Central memory CD8-positive, alpha-beta T cell (primary cell): Measurements from ENCODE around the gene RPS8.
"Not testable (repeated sequence)": the region's sequence is repeated elsewhere in the genome, so short reads cannot be mapped to it uniquely, and the experiment has no call there.

ENCODE experiments used
- ATAC-seq: fragments of 150-1000 bp; cut with Tn5 transposase; replicated peaks from 2 replicates; pipeline ENCODE4 v1.10.0; 2022; ENCODE audit warnings: mild to moderate bottlenecking, moderate FRiP score, moderate number of reproducible peaks; ENCODE audit not compliant: poor library complexity, severe bottlenecking; ENCODE audit errors: extremely low read depth
- DNase-seq, 2 donors: peaks; one replicate each; pipeline ENCODE4 v3.0.0; 2021; ENCODE audit warnings: low spot score in 2 of 2
- H3K27ac Mint-ChIP-seq: one replicate; pipeline ENCODE4 v1.8.0; 2022; ENCODE audit warnings: low read depth, mild to moderate bottlenecking, moderate library complexity, mixed read lengths
- H3K27me3 Mint-ChIP-seq: one replicate; pipeline ENCODE4 v1.8.0; 2022; ENCODE audit warnings: mixed read lengths
- H3K36me3 Mint-ChIP-seq: one replicate; pipeline ENCODE4 v1.8.0; 2022; ENCODE audit warnings: mild to moderate bottlenecking, moderate library complexity, mixed read lengths; ENCODE audit not compliant: insufficient read depth
- H3K4me1 Mint-ChIP-seq: one replicate; pipeline ENCODE4 v1.8.0; 2022; ENCODE audit warnings: mixed read lengths
- H3K4me3 Mint-ChIP-seq: one replicate; pipeline ENCODE4 v1.8.0; 2022; ENCODE audit warnings: mild to moderate bottlenecking, moderate library complexity, mixed read lengths
- H3K9me3 Mint-ChIP-seq: one replicate; pipeline ENCODE4 v1.8.0; 2022; ENCODE audit warnings: mixed read lengths

The RPS8 gene

DNA sequence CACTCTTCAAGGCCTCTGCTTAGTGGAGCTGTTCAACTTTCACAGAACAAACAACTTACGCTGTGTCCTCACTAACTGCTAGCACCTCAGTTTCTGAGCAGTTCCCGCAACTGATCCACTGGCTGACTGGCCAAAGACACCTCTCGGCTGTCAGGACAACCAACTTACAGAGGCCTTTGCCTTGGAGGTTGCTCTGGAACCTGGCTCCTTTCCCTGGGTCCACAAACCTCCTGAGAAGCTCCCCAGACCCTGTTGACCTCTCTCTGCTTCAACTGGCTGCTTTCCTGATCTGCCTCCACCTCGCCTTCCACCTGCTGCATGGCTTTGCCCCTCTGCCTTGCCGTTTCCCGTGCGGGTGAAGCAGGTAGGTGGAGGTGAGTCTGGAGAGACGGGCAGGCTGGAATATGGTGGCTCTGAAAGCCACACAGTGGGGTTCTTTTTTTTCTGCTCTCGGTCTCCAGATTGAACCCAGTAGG, 45.9 kb downstream of the RPS8 start:
- H3K9me3 Mint-ChIP-seq: no peaks in the 10 kb centered on the region
- H3K27me3 Mint-ChIP-seq: no peaks in the 10 kb centered on the region
- H3K4me3 Mint-ChIP-seq: peak overlapping the region; percentile 92
- H3K36me3 Mint-ChIP-seq: peaks cover 17% of the 10 kb centered on the region
- peak overlapping the region; percentile 100 for H3K27ac Mint-ChIP-seq
- DNase-seq: no peak
- H3K4me1 Mint-ChIP-seq: peaks cover 43% of the 10 kb centered on the region
- no peak for ATAC-seq

DNA sequence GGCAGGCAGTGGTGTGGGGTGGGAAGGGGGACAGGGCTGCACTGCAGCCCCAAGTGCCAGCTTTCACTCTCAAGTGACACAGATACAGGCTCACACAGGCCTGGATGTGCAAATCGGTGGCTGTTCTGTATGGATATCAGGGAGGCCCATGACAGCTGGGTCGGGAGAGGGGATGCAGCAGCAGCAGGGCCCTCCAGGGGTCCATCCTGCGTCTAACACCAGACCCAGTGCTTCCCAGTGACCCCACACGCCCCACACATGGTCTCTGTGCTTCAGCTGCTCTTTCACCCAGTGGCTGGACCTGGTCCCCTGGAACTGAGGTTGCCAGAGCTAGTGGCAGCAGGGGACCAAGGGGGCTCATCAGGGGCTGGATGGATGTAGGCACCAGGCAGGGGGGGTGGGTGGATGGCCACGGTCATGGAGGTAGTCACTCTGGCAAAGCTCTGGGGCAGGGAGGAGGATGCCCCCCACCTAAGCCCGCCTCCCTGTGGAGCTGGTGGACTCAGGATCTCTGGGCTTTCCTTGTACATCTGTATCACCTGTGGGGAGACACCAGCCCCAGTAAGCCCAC, 46.9 kb downstream of the RPS8 start:
- Mint-ChIP-seq H3K4me1 (peaks cover 42% of the 10 kb centered on the region), H3K27ac (no peak overlapping the region), H3K9me3 (no peaks in the 10 kb centered on the region), H3K27me3 (no peaks in the 10 kb centered on the region), H3K4me3 (no peak overlapping the region), H3K36me3 (peaks cover 17% of the 10 kb centered on the region)
- DNase-seq (no peak), ATAC-seq (no peak)

DNA sequence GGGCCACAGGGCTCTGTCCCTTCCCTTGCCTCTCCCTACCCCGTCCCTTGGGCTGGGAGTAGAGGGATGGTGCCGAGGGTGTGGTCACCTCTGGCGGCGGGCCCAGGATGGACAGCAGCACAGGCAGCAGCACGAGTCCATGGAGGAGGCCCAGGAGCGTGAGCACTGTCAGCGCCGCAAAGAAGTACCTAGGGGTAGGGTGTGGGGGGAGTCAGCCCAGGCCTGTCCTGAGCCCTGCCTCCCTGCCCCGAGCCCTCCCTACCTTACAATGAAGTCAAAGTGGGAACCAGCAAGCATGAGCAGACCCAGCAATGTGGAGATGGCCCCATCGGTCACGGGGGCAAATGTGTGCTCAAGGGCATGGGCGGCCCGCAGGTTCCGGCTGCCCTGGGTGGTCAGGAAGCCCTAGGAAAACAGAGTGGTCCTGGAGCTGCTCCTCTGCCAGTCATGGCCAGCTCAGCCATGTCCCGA, 47.7 kb downstream of the RPS8 start:
- no peak for ATAC-seq
- no peak for DNase-seq
- peaks cover 17% of the 10 kb centered on the region for H3K36me3 Mint-ChIP-seq
- H3K27me3 Mint-ChIP-seq: no peaks in the 10 kb centered on the region
- H3K4me3 Mint-ChIP-seq: no peak overlapping the region
- H3K4me1 Mint-ChIP-seq: peaks cover 34% of the 10 kb centered on the region
- no peak overlapping the region for H3K27ac Mint-ChIP-seq
- no peaks in the 10 kb centered on the region for H3K9me3 Mint-ChIP-seq

DNA sequence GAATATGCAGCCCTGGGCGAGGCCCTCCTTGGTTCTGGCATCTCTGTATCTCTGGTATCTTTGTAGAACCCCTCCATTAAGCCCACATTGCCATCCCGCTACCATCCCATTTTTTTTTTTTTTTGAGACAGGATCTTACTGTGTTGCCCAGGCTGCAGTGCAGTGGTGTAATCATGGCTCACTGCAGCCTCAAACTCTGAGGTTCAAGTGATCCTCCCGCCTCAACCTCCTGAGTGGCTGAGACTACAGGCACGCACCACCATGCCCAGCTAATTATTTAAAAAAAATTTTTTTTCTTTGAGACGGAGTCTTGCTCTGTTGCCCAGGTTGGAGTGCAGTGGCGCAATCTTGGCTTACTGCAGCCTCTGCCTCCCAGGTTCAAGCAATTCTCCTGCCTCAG, 49.1 kb downstream of the RPS8 start:
- peaks cover 15% of the 10 kb centered on the region for H3K36me3 Mint-ChIP-seq
- DNase-seq, H3K27ac Mint-ChIP-seq, H3K4me3 Mint-ChIP-seq, ATAC-seq, H3K27me3 Mint-ChIP-seq, H3K9me3 Mint-ChIP-seq: not testable (repeated sequence)
- H3K4me1 Mint-ChIP-seq: peaks cover 23% of the 10 kb centered on the region

DNA sequence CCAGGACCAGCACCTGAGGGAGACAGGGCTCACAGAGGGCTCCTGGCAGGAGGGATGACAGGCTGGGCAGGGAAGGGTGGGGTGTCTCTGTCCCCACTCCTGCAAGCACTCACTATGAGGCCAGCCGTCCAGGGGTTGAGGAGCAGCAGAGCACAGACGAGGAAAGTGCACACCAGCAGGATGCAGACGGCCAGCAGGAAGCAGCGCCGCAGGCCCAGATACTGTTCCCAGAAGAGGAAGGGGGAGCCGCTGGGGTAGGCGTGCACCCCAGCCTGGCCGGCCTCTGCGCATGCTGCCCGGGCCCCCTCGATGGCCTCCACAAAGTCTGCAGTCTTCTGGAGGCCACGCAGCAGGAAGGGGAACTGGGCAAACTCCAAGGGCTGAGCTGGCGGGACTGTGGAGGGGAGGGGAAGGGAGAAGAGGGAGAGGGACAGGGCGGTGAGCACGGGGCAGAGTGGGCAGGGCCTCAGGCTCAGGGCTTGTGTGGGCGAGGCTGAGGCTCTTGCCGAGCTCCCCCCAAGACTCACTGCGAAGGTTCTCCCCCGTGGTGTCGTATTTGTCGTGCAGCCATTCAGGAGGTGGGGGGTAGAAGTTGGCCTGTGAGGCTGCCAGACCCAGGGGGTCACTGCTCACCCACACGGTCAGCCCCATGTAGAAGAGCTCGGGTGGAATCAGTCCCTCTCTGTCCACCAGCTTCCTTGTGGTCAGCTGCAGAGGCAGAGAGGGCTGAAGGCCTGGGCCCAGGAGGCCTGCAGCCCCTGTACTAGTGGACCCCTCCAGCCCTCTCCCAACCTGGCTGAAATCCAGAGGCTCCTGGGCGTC, 51.2 kb downstream of the RPS8 start:
- Mint-ChIP-seq H3K9me3 (no peaks in the 10 kb centered on the region), H3K27ac (no peak overlapping the region), H3K36me3 (peaks cover 2% of the 10 kb centered on the region), H3K4me3 (no peak overlapping the region), H3K4me1 (peaks cover under 1% of the 10 kb centered on the region), H3K27me3 (no peaks in the 10 kb centered on the region)
- no peak for DNase-seq
- ATAC-seq: no peak

DNA sequence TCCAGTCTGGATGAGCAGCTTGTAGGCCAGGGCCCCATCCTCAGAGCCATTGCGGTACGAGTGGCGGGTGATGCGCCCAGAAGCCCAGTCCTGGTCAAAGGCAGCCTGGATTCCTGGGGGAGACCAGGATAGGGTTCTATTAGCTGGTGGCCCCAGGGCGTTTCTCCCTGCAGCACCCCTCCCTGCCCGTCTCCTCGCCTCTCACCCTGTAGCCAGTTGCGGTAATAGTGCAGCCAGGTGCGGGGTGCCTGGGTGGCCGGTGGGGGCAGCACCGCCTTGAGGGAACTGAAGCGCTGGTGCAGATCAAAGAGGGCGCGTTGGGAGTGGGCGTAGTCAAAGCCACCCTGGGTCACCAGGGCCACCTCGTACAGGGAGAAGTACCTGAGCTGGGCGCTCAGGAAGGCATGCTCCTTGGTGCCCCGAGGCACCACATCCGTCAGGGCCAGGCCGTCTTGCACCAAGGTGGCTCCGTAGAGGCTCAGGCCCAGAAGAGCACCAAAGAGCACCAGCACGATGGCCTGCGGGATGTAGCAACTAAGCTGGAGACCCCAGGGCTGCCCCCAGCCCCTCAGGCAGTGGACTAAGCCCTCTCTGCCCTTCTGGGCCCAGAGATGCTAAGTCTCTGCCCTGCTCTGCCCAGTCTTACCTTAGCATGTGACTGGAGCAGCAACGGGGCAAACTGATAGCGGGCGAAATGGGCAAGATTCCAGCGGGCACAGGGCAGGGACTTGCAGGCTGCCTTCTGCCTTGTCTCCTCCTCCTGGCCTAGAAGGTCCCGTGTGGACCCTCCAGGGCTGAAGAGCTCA, 52.1 kb downstream of the RPS8 start:
- Mint-ChIP-seq H3K27ac (no peak overlapping the region), H3K36me3 (peaks cover 2% of the 10 kb centered on the region), H3K27me3 (no peaks in the 10 kb centered on the region), H3K4me3 (no peak overlapping the region), H3K4me1 (no peaks in the 10 kb centered on the region), H3K9me3 (no peaks in the 10 kb centered on the region)
- ATAC-seq (no peak), DNase-seq (no peak)

DNA sequence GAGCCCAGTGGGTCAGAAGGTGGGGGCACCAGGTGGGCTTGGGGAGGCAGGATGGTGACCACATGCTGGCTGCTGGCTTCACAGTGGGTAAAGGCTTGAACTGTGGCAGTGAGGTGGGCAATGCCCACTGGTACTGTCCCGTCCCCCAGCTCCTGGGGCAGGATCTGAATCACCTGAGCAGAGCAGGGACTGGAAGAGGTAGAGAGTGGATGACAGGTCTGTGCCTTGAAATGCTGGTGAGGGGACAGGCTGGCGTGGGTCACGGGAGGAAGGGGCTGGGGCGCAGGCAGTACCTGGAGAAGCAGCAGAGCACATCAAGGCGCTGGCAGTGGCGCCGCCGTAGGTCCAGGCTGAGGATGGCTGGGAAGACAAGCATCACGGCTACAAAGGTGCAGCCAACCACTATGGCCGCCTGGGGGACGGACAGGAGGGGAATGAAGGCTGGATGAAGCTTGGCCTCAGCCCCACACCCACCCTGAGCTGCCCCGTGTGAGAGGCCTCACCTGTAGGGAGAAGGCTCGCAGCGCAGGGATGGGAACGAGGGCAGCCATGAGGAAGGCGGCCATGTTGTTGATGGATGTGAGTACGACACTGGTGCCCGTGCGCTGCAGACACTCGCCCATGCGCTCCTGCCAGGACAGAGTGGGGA, 52.8 kb downstream of the RPS8 start:
- H3K36me3 Mint-ChIP-seq: peaks cover 2% of the 10 kb centered on the region
- no peak for DNase-seq
- no peaks in the 10 kb centered on the region for H3K4me1 Mint-ChIP-seq
- no peaks in the 10 kb centered on the region for H3K27me3 Mint-ChIP-seq
- H3K9me3 Mint-ChIP-seq: no peaks in the 10 kb centered on the region
- H3K27ac Mint-ChIP-seq: no peak overlapping the region
- ATAC-seq: no peak
- H3K4me3 Mint-ChIP-seq: no peak overlapping the region
